Retinal pigment epithelial cell (primary cell): ENCODE measurements around the gene BCL2L14.

Experiments
- DNase-seq: peaks from one replicate; pipeline ENCODE4 v3.0.0-alpha.2; 2010; ENCODE audit warnings: low read depth
- H3K4me3 ChIP-seq: 2 replicates; pipeline ENCODE4 v1.5.1; 2011; ENCODE audit warnings: mild to moderate bottlenecking, low read length, control low read depth, moderate library complexity
- CTCF ChIP-seq: conservative IDR thresholded peaks from 2 replicates; pipeline ENCODE4 v1.5.1; 2011; ENCODE audit warnings: low read depth, low read length, control low read depth, inconsistent platforms

The BCL2L14 gene

GRCh38 chr12:12091071-12091470, 20.3 kb downstream of the BCL2L14 start:
- TF ChIP-seq CTCF, result no peak
- DNase-seq, result no peak

DNA sequence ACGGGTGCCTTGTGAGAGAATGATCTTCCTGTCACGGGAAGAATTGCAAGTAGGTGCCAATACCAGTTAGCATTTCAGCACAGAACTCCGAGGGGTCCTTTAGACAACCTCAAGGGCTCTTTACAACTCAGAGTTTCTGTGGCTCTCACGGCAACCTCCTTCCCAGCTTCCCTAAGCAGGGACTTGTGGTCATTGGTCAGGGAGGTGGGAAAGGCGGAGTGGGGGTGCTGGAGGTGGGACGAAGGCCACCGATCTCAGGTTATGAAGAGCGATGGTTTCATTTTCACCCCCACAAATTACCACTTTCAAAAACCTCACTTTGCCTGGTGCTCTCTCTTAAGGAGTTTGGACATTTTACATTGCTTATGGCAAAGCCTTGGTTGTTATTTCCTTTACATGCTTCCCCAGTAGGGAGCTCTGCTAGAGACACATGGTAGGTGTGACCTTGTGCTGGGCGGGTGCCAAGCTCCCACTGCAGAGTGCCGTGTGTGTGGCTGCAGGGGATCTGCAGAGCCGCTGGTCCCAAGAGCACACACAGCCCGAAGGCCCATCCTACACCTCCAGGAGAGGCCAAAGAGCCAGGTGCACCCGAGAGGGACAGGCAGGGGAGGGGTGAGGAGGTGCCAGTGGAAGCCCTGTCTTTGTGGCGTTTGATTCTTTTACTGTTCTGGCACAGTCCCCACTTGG, 21.4 kb downstream of the BCL2L14 start:
- no peak overlapping the region for H3K4me3 ChIP-seq
- no peak for TF ChIP-seq CTCF
- no peak for DNase-seq

More at GRCh38 chr12:12091071-12091470, 20.3 kb downstream of the BCL2L14 start:
- H3K4me3 ChIP-seq, result no peak overlapping the region

DNA sequence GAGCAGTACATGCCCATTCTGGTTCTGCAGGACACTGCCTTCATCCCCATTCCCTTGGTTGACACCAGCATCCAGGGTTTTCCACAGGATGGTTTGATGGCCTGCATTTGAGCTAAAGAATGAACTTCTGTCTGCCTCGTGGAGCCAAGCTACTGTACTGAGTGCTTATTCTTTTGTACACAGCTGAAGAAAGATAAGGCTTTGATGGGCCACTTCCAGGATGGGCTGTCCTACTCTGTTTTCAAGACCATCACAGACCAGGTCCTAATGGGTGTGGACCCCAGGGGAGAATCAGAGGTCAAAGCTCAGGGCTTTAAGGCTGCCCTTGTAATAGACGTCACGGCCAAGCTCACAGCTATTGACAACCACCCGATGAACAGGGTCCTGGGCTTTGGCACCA, 23.7 kb downstream of the BCL2L14 start:
- H3K4me3 ChIP-seq, result no peak overlapping the region
- TF ChIP-seq CTCF, result no peak
- no peak for DNase-seq

DNA sequence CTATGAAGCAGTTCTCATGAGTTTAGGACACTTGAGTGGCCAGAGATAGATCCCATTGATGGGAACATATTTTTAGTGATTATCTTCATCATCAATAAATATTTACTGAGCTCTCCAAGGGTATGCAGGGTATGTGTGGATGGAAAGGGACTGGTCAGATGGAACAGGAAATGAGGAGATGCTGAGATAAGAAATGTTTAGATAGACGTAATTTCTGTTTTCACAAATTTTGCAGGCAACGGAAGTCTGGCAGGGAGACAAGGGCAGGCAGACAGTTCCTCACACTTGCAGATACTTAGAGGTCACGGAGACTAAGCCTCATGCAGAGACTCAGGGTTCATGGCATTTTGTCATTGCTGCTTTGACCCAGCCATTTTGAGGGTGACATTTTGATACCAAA, 24.3 kb downstream of the BCL2L14 start:
- no peak overlapping the region for H3K4me3 ChIP-seq
- TF ChIP-seq CTCF, result no peak
- no peak for DNase-seq

- no peak for DNase-seq
- no peak for TF ChIP-seq CTCF
- no peak overlapping the region for H3K4me3 ChIP-seq
Measured at GRCh38 chr12:12097891-12098690, 27.4 kb downstream of the BCL2L14 start.

GRCh38 chr12:12098691-12099015, 27.9 kb downstream of the BCL2L14 start:
- no peak for DNase-seq
- no peak overlapping the region for H3K4me3 ChIP-seq
- no peak for TF ChIP-seq CTCF

DNA sequence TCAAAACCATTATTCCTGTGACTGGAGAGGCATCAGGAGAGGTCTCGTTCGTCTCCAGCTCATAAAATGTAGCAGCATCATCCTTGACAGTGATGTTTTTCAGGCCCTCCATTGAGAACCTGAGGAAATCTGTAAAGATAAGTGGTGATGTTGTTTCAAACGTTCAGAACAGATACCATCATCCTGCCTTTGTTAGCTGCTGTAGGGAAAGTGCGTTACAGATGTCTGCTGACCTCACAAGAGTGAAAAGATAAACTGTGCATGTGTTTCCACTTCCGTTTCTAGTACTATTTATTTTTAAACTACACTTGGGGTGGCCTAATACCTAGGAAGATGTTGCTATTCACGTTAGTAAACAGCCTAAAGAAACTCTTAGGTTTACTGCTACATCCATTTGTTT, 28.4 kb downstream of the BCL2L14 start:
- no peak overlapping the region for H3K4me3 ChIP-seq
- no peak for DNase-seq
- TF ChIP-seq CTCF, result no peak
